SH-SY5Y (cell line): Measurements from ENCODE around the gene PDZD2.

Experiments used
- GATA2 ChIP-seq: IDR thresholded peaks from 2 replicates; pipeline ENCODE4 v1.6.1; 2011; ENCODE audit warnings: mild to moderate bottlenecking, low read depth, low read length
- GATA3 ChIP-seq: IDR thresholded peaks from 2 replicates; pipeline ENCODE4 v1.6.1; 2011; ENCODE audit warnings: low read depth, mild to moderate bottlenecking, low read length, moderate library complexity

DNA sequence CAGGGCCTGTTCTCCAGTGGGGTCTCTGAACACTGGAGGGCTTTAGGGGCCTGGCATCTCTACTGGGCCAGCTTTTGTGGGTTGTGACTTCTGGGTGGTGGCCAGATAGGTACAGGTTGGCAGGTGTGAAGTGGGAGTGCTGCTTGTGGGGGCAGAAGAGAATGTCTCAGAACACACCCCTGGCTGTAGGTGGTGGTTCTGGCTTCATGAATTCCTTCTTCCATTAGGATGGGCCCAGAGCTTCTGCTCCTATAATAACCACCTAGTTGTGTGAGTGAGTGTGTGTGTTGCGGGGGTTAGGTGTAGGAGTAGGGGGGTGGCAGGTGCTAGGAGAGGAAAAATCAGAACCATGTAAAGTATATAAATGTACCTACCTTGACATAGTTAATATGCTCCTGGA is 1.6 kb downstream of the PDZD2 start:
- TF ChIP-seq GATA3 (no peak), GATA2 (no peak)
